ENCODE data around the gene RIMKLB. TPM values are rescaled to one million over a fixed set of nuclear protein-coding genes. Genes with fewer than 3 reads are reported as not detected.

Gene RIMKLB
- total RNA-seq, 1 donor from 2014 or later = 44.7 TPM

DNA sequence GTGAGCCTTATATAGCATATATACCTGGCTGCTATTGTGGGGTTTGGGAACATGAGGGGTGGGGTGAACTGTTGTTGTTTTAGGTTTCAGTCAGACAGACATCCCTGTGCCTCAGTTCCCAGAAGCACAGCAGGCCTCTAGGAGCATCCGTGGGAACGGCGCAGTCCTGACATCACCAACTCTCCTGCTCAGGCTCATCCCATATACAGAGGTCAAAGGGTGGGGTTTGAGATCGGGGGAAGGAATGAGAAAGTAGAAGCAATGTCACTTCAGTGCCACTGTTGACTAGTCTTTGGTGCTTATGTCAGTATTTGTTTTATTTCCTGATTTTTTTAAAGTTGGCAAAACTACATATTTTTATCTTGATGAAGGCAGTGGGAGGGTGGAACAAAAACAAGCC lies 81.5 kb downstream of the RIMKLB start:
- TF ChIP-seq, protein P1, sequence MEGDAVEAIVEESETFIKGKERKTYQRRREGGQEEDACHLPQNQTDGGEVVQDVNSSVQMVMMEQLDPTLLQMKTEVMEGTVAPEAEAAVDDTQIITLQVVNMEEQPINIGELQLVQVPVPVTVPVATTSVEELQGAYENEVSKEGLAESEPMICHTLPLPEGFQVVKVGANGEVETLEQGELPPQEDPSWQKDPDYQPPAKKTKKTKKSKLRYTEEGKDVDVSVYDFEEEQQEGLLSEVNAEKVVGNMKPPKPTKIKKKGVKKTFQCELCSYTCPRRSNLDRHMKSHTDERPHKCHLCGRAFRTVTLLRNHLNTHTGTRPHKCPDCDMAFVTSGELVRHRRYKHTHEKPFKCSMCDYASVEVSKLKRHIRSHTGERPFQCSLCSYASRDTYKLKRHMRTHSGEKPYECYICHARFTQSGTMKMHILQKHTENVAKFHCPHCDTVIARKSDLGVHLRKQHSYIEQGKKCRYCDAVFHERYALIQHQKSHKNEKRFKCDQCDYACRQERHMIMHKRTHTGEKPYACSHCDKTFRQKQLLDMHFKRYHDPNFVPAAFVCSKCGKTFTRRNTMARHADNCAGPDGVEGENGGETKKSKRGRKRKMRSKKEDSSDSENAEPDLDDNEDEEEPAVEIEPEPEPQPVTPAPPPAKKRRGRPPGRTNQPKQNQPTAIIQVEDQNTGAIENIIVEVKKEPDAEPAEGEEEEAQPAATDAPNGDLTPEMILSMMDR (IDR thresholded peaks at IDR 0.05) = no peak
- TF ChIP-seq POLR2AphosphoS5 (IDR thresholded peaks at IDR 0.05; ENCODE audit: insufficient read depth in 1 of 2, low read depth in 1 of 2) (no peak), POLR2A (IDR thresholded peaks at IDR 0.05) (no peak)
- no peaks in the 10 kb centered on the region for H3K27me3 ChIP-seq
- H3K4me3 ChIP-seq = no peak overlapping the region
- DNase-seq (ENCODE audit: extremely low spot score in 2 of 2) = no peak
- no peak overlapping the region for H3K27ac ChIP-seq
- no peaks in the 10 kb centered on the region for H3K9me3 ChIP-seq
- no peaks in the 10 kb centered on the region for H3K4me1 ChIP-seq
- peaks cover 0 to 7% of the 10 kb centered on the region in 2 donors for H3K36me3 ChIP-seq
- intact Hi-C loops (cut with DNase I) = no loop called here

DNA sequence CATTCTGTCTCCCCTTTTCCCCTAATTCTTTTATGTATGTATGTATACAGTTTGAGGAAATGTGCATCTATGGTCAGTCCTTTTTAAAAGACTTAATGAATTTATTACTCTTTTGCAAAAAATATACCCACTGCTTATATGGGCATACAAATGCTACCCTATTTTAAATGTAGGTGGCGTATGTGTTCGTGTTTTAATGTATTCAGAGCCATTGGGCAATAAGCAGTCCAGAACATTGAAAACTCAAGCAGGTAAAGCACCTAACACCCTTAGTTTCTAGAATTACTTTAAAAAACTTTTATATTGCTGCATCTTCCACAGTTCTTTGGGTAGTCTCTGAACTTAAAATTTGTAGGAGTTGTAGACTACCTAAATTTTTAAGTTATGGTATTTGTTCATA lies 82.1 kb downstream of the RIMKLB start:
- Histone ChIP-seq H3K4me3 (no peak overlapping the region), H3K27ac (no peak overlapping the region), H3K9me3 (no peaks in the 10 kb centered on the region), H3K4me1 (no peaks in the 10 kb centered on the region), H3K36me3 (peaks cover 0 to 7% of the 10 kb centered on the region in 2 donors), H3K27me3 (no peaks in the 10 kb centered on the region)
- intact Hi-C loops (cut with DNase I) = no loop called here
- no peak for DNase-seq (ENCODE audit: extremely low spot score in 2 of 2)
- TF ChIP-seq POLR2A (IDR thresholded peaks at IDR 0.05) = no peak
- TF ChIP-seq POLR2AphosphoS5 (IDR thresholded peaks at IDR 0.05; ENCODE audit: insufficient read depth in 1 of 2, low read depth in 1 of 2) = no peak
- TF ChIP-seq, protein P1 (IDR thresholded peaks at IDR 0.05) = no peak

DNA sequence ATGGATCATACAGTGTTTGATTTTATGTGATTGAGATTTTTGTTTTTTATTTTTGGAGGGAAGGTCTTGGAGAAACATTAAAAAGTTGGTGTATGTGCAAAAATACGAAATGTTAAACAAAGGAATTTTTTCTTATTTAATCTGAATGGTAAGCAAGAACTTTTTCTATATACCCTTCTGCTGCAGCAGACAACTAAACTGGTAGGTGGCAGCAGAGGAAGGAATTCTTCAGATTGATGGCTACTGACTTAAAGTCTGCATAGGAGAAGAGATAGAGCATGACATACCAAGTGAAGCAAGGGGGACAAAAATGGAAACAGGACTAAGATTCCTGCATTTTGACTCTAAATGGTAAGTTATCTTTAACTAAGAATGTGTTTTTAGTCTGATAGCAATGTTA lies 82.6 kb downstream of the RIMKLB start:
- no peak for DNase-seq (ENCODE audit: extremely low spot score in 2 of 2)
- Histone ChIP-seq H3K4me3 (no peak overlapping the region), H3K9me3 (no peaks in the 10 kb centered on the region), H3K27ac (no peak overlapping the region), H3K4me1 (no peaks in the 10 kb centered on the region), H3K27me3 (no peaks in the 10 kb centered on the region), H3K36me3 (peaks cover 0 to 7% of the 10 kb centered on the region in 2 donors)
- intact Hi-C loops (cut with DNase I) = no loop called here
- TF ChIP-seq, protein P1 (IDR thresholded peaks at IDR 0.05) = no peak
- TF ChIP-seq POLR2A (IDR thresholded peaks at IDR 0.05) (no peak), POLR2AphosphoS5 (IDR thresholded peaks at IDR 0.05; ENCODE audit: insufficient read depth in 1 of 2, low read depth in 1 of 2) (no peak)

DNA sequence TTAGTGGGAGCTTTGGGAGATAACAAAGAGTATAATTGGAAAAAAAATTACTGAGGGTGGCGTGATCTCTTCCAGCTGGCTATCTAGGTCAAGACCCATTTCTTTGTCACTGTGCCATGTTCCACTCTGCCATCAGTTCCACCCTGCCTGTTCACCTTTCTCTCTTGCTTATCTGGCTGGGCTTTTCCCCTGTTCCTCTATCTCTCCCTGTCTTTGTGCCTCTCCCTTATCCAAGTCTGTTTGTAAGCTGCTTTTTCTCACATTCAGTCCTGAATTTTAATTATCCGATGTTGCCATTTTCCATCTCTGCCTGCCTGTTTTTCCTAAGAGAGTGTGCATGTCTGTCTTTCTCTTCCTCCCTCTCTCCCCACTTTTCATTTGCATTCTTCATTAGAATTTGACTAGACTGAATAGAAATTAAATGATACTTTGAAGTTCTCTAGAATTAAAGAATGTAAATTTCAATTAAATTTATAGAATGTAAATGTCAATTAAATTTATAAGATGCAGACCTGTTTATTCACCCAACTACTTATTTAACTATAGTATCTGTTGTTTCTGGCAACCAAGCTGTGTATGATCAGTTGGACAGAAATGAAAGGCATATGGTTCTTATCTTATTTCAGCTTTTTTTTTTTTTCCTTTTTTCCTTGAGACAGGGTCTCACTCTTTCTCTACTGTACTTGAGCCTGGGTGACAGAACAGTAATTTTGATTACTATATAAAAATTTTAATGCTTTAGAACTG lies 83.8 kb downstream of the RIMKLB start:
- TF ChIP-seq POLR2AphosphoS5 (IDR thresholded peaks at IDR 0.05; ENCODE audit: insufficient read depth in 1 of 2, low read depth in 1 of 2) = no peak
- TF ChIP-seq, protein P1 (IDR thresholded peaks at IDR 0.05) = no peak
- TF ChIP-seq POLR2A (IDR thresholded peaks at IDR 0.05) = no peak
- DNase-seq (ENCODE audit: extremely low spot score in 2 of 2) = no peak
- Histone ChIP-seq H3K36me3 (peaks cover 0 to 7% of the 10 kb centered on the region in 2 donors), H3K27ac (no peak overlapping the region), H3K4me3 (no peak overlapping the region), H3K4me1 (no peaks in the 10 kb centered on the region), H3K9me3 (no peaks in the 10 kb centered on the region), H3K27me3 (no peaks in the 10 kb centered on the region)
- intact Hi-C loops (cut with DNase I) = no loop called here

DNA sequence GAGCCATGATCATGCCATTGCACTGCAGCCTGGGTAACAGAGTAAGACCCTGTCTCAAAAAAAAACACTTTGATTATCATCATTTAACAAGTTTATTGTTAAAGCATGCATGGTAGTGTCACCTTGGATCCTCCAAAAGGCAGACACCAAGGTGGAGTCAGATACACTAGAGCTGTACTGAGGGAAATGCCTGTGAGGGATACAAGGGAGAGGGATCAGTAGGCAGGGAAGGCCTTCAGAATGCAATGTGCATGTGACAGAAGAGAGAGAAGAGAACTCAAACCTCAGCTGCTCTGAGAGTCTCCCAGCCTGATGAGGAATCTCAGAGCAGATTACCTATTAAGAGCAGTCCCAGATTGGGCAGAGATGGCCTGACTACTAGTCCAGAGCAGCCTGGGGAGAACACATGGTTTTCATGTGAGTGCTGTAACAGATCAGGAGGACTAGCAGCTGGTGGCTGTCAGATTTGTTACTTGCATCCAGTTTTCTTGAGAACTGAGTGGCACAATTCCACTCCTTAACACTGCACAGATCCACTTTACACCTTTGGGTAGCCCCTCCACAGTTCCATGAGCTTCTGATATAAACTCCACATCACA lies 86.6 kb downstream of the RIMKLB start:
- Histone ChIP-seq H3K27ac (no peak overlapping the region), H3K9me3 (no peaks in the 10 kb centered on the region), H3K36me3 (no peaks in the 10 kb centered on the region), H3K27me3 (no peaks in the 10 kb centered on the region), H3K4me3 (no peak overlapping the region), H3K4me1 (no peaks in the 10 kb centered on the region)
- TF ChIP-seq POLR2A (IDR thresholded peaks at IDR 0.05) = no peak
- no peak for TF ChIP-seq POLR2AphosphoS5 (IDR thresholded peaks at IDR 0.05; ENCODE audit: insufficient read depth in 1 of 2, low read depth in 1 of 2)
- TF ChIP-seq, protein P1 (IDR thresholded peaks at IDR 0.05) = no peak
- no peak for DNase-seq (ENCODE audit: extremely low spot score in 2 of 2)
- intact Hi-C loops (cut with DNase I) = no loop called here

Measured in vagina (tissue), 2 donors.